ENCODE results near the gene GLS.
"Not testable (repeated sequence)": the region's sequence is repeated elsewhere in the genome, so short reads cannot be mapped to it uniquely, and the experiment has no call there.

GLS gene

GRCh38 chr2:190864375-190864774 is 16.2 kb upstream of the GLS start:
- TF ChIP-seq CTCF (IDR thresholded peaks at IDR 0.05) (no peak), ZFX (IDR thresholded peaks at IDR 0.05; ENCODE audit: borderline replicate concordance) (no peak)
- no peak overlapping the region for H3K27ac ChIP-seq

- no peak for TF ChIP-seq ZFX (IDR thresholded peaks at IDR 0.05; ENCODE audit: borderline replicate concordance)
- H3K27ac ChIP-seq: no peak overlapping the region
Measured at GRCh38 chr2:190867212-190867611, 13.4 kb upstream of the GLS start.

GRCh38 chr2:190867832-190868231 is 12.8 kb upstream of the GLS start:
- TF ChIP-seq ZFX (IDR thresholded peaks at IDR 0.05; ENCODE audit: borderline replicate concordance) (no peak), CTCF (IDR thresholded peaks at IDR 0.05) (no peak)
- H3K27ac ChIP-seq: no peak overlapping the region

- TF ChIP-seq ZFX (IDR thresholded peaks at IDR 0.05; ENCODE audit: borderline replicate concordance): no peak
- no peak for TF ChIP-seq CTCF (IDR thresholded peaks at IDR 0.05)
Measured at GRCh38 chr2:190869721-190870120, 10.9 kb upstream of the GLS start.

GRCh38 chr2:190873451-190873850 is 7.2 kb upstream of the GLS start:
- not testable (repeated sequence) for H3K27ac ChIP-seq

More at GRCh38 chr2:190869721-190870120, 10.9 kb upstream of the GLS start:
- no peak overlapping the region for H3K27ac ChIP-seq

GRCh38 chr2:190875891-190876290 is 4.7 kb upstream of the GLS start:
- H3K27ac ChIP-seq: no peak overlapping the region
- TF ChIP-seq CTCF (IDR thresholded peaks at IDR 0.05) (no peak), ZFX (IDR thresholded peaks at IDR 0.05; ENCODE audit: borderline replicate concordance) (no peak)

GRCh38 chr2:190876631-190877030 is 4.0 kb upstream of the GLS start:
- TF ChIP-seq CTCF (IDR thresholded peaks at IDR 0.05) (no peak), ZFX (IDR thresholded peaks at IDR 0.05; ENCODE audit: borderline replicate concordance) (no peak)
- no peak overlapping the region for H3K27ac ChIP-seq

- no peak overlapping the region for H3K27ac ChIP-seq
- TF ChIP-seq CTCF (IDR thresholded peaks at IDR 0.05) (no peak), ZFX (IDR thresholded peaks at IDR 0.05; ENCODE audit: borderline replicate concordance) (no peak)
Measured at GRCh38 chr2:190877436-190877835, 3.2 kb upstream of the GLS start.

All from 22Rv1 (cell line).